Measurements from ENCODE around the gene SNAP47.

GRCh38 chr1:227749916-227750710 is 14.9 kb downstream of the SNAP47 start:
- TF ChIP-seq, protein P1, sequence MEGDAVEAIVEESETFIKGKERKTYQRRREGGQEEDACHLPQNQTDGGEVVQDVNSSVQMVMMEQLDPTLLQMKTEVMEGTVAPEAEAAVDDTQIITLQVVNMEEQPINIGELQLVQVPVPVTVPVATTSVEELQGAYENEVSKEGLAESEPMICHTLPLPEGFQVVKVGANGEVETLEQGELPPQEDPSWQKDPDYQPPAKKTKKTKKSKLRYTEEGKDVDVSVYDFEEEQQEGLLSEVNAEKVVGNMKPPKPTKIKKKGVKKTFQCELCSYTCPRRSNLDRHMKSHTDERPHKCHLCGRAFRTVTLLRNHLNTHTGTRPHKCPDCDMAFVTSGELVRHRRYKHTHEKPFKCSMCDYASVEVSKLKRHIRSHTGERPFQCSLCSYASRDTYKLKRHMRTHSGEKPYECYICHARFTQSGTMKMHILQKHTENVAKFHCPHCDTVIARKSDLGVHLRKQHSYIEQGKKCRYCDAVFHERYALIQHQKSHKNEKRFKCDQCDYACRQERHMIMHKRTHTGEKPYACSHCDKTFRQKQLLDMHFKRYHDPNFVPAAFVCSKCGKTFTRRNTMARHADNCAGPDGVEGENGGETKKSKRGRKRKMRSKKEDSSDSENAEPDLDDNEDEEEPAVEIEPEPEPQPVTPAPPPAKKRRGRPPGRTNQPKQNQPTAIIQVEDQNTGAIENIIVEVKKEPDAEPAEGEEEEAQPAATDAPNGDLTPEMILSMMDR (IDR thresholded peaks at IDR 0.05; ENCODE audit: poor library complexity, severe bottlenecking): no peak
- no peak for TF ChIP-seq SMC3 (conservative IDR thresholded peaks at IDR 0.05; ENCODE audit: poor library complexity)
- TF ChIP-seq, protein P2, sequence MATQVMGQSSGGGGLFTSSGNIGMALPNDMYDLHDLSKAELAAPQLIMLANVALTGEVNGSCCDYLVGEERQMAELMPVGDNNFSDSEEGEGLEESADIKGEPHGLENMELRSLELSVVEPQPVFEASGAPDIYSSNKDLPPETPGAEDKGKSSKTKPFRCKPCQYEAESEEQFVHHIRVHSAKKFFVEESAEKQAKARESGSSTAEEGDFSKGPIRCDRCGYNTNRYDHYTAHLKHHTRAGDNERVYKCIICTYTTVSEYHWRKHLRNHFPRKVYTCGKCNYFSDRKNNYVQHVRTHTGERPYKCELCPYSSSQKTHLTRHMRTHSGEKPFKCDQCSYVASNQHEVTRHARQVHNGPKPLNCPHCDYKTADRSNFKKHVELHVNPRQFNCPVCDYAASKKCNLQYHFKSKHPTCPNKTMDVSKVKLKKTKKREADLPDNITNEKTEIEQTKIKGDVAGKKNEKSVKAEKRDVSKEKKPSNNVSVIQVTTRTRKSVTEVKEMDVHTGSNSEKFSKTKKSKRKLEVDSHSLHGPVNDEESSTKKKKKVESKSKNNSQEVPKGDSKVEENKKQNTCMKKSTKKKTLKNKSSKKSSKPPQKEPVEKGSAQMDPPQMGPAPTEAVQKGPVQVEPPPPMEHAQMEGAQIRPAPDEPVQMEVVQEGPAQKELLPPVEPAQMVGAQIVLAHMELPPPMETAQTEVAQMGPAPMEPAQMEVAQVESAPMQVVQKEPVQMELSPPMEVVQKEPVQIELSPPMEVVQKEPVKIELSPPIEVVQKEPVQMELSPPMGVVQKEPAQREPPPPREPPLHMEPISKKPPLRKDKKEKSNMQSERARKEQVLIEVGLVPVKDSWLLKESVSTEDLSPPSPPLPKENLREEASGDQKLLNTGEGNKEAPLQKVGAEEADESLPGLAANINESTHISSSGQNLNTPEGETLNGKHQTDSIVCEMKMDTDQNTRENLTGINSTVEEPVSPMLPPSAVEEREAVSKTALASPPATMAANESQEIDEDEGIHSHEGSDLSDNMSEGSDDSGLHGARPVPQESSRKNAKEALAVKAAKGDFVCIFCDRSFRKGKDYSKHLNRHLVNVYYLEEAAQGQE (IDR thresholded peaks at IDR 0.05; ENCODE audit: borderline replicate concordance): no peak
